NCI-H748 (cell line): ENCODE measurements around the gene METTL8.

ENCODE experiments used
- DNase-seq: peaks from one replicate; lab custom pipeline; 2025; ENCODE audit not compliant: unreplicated experiment; lab: John Stamatoyannopoulos, UW

The METTL8 gene

DNA sequence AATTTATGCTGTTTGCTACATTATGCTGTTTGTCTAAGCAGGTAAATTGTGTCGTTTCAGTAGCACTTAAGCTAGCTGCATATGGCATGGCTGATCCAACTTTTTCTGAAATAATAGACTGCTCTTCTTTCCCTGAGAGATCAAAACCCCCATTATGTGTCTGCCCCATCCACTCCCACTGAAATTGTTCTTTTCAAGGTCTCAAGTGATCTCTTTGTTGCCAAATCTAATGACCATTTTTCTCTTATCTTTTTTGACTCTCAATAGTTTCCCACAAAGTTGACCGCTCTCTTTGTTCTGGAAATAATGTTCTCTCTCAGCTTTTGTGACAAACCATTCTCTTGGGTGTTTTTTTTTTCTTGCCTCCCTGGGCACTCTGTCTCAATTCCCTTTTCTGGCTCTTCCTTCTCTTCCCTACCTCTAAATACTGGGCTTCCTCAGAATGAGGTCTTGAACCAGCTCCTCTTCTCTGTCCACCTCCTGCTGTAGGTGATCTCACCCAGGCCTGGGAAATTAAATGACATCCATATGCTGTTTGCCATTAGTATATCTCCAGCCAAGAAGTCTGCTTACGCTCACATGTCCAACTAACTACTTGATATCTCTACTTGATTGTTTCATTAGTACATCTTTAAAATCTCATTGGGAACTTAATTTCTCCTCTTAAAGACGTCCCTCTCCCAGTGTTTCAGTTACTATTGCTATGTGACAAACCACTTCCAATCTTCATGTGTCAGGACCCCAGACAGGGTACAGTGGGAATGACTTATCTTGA, 165.7 kb downstream of the METTL8 start:
- DNase-seq: no peak
